ENCODE data around the gene THADA.

GRCh38 chr2:43566461-43566729 is 29.4 kb downstream of the THADA start:
- TF ChIP-seq CTCF (conservative IDR thresholded peaks at IDR 0.05 in 1 of 2, IDR thresholded peaks at IDR 0.05 in 1 of 2; ENCODE audit: low read depth in 1 of 2, low read length in 2 of 2) = no peak
- TF ChIP-seq EZH2 (IDR thresholded peaks at IDR 0.05; ENCODE audit: low read length, missing control alignments) = no peak
